Measurements from ENCODE around the gene RASGEF1C. TPM values are rescaled to one million over a fixed set of nuclear protein-coding genes. Genes with fewer than 3 reads are reported as not detected.
A peak's percentile ranks its signal among the peaks of the same experiment; 100 is the strongest.

RASGEF1C gene
- total RNA-seq, 1 donor from 2014 or later = 0.13 TPM

DNA sequence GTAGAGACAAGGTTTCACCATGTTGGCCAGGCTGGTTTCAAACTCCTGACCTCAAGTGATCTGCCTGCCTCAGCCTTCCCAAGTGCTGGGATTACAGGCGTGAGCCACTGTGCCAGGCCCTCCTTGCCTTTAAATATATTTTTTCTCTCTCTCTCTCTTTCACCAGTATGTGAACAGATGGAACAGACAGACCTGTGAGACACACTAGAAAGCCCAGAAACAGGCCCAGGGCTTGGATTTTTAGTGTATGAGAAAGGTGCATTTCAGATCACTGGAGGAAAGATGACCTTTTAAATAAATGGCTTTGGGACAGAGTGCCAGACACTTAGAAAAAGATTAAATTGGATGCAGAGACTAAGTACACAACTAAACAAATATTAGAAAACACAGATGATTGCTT lies 3.1 kb downstream of the RASGEF1C start:
- TF ChIP-seq, protein P1, sequence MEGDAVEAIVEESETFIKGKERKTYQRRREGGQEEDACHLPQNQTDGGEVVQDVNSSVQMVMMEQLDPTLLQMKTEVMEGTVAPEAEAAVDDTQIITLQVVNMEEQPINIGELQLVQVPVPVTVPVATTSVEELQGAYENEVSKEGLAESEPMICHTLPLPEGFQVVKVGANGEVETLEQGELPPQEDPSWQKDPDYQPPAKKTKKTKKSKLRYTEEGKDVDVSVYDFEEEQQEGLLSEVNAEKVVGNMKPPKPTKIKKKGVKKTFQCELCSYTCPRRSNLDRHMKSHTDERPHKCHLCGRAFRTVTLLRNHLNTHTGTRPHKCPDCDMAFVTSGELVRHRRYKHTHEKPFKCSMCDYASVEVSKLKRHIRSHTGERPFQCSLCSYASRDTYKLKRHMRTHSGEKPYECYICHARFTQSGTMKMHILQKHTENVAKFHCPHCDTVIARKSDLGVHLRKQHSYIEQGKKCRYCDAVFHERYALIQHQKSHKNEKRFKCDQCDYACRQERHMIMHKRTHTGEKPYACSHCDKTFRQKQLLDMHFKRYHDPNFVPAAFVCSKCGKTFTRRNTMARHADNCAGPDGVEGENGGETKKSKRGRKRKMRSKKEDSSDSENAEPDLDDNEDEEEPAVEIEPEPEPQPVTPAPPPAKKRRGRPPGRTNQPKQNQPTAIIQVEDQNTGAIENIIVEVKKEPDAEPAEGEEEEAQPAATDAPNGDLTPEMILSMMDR (IDR thresholded peaks at IDR 0.05; ENCODE audit: insufficient read depth, low read length, poor library complexity, severe bottlenecking) = no peak
- H3K4me3 ChIP-seq (ENCODE audit: low read depth, low read length) = no peak overlapping the region

DNA sequence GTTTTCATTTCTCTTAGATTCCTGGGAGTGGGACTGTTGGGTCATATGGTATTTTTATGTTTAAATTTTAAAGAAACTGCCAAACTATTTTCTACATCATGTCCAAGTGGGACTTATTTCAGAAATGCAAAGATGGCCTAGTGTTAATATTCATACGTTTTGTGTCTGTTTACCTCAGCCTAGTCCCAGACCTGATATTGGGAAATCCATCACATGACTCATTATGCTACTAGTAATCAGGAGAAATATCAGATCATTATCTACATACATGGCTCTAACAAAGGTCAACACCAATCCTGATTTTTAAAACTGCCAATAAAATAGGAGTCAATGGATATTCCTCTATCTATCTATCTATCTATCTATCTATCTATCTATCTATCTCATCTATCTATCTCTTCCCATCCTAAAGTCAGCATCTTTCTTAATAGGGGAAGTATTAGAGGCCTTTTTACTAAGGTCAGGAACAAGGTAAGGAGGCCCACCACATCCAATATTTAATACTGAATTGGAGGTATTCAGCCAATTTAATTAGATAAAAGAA lies 4.7 kb downstream of the RASGEF1C start:
- TF ChIP-seq, protein P1 (IDR thresholded peaks at IDR 0.05; ENCODE audit: insufficient read depth, low read length, poor library complexity, severe bottlenecking) = no peak
- DNase-seq (ENCODE audit: low read depth) = no peak

More for the DNA sequence above, 3.1 kb downstream of the RASGEF1C start:
- DNase-seq (ENCODE audit: low read depth) = no peak
- H3K27me3 ChIP-seq (ENCODE audit: control insufficient read depth, insufficient read depth, low read length) = peaks cover 15% of the 10 kb centered on the region
- H3K36me3 ChIP-seq (ENCODE audit: control insufficient read depth, insufficient read depth, low read length) = no peaks in the 10 kb centered on the region

DNA sequence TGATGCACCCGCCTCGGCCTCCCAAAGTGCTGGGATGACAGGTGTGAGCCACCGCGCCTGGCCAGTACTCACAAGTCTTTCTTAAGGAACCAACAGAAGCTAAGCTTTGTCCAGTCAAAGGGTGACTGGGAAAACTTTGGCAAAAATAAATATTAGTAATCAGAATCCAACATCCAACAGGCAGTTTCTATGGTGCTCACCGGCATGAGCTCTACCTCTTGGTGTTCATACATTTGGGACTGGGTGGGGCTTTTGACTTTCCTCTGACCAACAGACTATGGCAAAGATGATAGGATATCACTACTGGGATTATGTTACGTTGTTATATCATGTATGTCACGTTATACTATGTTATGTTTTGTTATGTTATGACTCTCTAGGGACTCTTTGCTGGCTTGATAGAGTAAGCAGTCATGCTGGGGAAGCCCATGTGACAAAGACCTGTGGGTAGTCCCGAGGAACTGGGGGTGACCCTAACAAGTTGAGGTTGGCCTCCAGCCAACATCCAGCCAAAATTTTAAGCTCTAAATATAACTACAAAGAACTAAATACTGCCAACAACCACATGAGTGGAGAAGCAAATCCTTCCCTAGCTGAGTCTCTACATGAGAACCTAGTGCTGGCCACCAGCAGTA lies 6.0 kb downstream of the RASGEF1C start:
- peaks cover 10% of the 10 kb centered on the region for H3K27me3 ChIP-seq (ENCODE audit: control insufficient read depth, insufficient read depth, low read length)
- DNase-seq (ENCODE audit: low read depth) = no peak
- no peak overlapping the region for H3K4me3 ChIP-seq (ENCODE audit: low read depth, low read length)
- H3K36me3 ChIP-seq (ENCODE audit: control insufficient read depth, insufficient read depth, low read length) = no peaks in the 10 kb centered on the region
- TF ChIP-seq, protein P1 (IDR thresholded peaks at IDR 0.05; ENCODE audit: insufficient read depth, low read length, poor library complexity, severe bottlenecking) = no peak

More for the DNA sequence above, 4.7 kb downstream of the RASGEF1C start:
- Histone ChIP-seq H3K36me3 (ENCODE audit: control insufficient read depth, insufficient read depth, low read length) (no peaks in the 10 kb centered on the region), H3K27me3 (ENCODE audit: control insufficient read depth, insufficient read depth, low read length) (peaks cover 15% of the 10 kb centered on the region), H3K4me3 (ENCODE audit: low read depth, low read length) (no peak overlapping the region)

DNA sequence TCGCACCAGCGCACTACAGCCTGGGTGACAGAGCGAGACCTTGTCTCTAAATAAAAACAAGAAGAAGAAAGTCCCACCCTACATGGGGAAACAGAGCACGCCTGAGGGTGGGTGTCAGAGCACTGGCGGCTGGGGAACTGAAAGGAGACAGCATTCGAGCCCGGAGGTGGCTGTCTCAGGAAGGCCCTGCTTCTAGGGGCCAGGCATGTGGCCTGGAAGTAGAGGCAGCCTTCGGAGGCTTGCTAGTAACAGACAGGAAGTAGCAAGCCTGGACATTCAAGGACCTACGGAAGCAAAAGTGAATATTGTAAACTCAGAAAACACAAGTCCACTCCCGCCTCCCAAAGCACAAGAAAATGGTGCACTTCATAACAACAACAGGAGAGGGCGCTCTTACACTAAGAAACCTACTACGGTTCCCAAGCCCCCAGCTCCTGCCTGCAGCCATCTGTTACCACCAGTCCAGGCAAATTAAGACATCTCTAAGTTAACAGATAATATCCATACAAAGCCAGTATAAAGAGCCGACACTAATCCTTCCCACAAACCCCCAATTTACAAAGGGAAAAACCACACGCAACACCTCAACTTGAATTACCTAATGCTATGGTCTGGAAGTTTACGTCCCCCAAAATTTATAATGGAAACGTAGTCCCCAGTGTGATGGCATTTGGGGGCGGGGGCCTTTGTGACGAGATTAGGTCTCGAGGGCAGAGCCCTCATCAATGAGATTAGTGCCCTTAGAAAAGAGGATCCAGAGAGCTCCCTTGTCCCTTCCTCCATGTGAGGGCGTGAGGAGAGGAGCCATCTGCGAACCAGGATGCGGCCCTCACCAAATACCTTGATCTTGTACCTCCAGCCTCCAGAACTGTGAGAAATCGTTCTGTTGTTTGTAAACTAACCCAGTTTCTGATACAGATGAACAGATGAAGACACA lies 7.7 kb downstream of the RASGEF1C start:
- TF ChIP-seq, protein P1 (IDR thresholded peaks at IDR 0.05; ENCODE audit: insufficient read depth, low read length, poor library complexity, severe bottlenecking) = peak; percentile 9
- no peak for DNase-seq (ENCODE audit: low read depth)

DNA sequence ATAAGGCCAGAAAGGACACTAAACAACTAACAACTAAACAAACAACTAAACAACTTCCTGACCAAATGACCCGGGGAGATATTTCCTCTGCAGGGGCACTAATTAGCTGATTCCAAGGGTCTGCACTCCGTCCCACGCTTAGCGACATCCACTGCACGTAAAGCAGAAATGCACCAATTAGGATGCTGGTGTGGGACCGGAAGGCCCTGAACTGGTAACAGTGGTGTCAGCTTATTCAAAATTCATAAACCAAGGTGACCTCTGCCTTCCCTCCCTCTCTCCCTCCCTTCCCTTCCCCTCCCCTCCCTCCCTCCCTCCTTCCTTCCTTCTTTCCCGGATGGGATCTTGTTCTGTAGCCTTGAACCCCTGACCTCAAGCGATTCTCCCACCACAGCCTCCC lies 9.6 kb downstream of the RASGEF1C start:
- no peaks in the 10 kb centered on the region for H3K36me3 ChIP-seq (ENCODE audit: control insufficient read depth, insufficient read depth, low read length)
- no peaks in the 10 kb centered on the region for H3K27me3 ChIP-seq (ENCODE audit: control insufficient read depth, insufficient read depth, low read length)
- no peak overlapping the region for H3K4me3 ChIP-seq (ENCODE audit: low read depth, low read length)
- DNase-seq (ENCODE audit: low read depth) = no peak
- TF ChIP-seq, protein P1 (IDR thresholded peaks at IDR 0.05; ENCODE audit: insufficient read depth, low read length, poor library complexity, severe bottlenecking) = no peak

More for the DNA sequence above, 7.7 kb downstream of the RASGEF1C start:
- H3K27me3 ChIP-seq (ENCODE audit: control insufficient read depth, insufficient read depth, low read length) = no peaks in the 10 kb centered on the region
- H3K36me3 ChIP-seq (ENCODE audit: control insufficient read depth, insufficient read depth, low read length) = no peaks in the 10 kb centered on the region
- H3K4me3 ChIP-seq (ENCODE audit: low read depth, low read length) = no peak overlapping the region

Measured in kidney epithelial cell (primary cell).